ENCODE results near the gene NACAD.

The NACAD gene

GRCh38 chr7:45132708-45133320 lies 44.0 kb upstream of the NACAD start:
- Histone ChIP-seq H3K27me3 (replicated peaks; ENCODE audit: control insufficient read depth, insufficient read depth, low read length) (no peaks in the 10 kb centered on the region), H3K36me3 (ENCODE audit: control insufficient read depth, insufficient read depth, low read length) (no peaks in the 10 kb centered on the region), H3K4me3 (replicated peaks; ENCODE audit: low read depth, low read length) (no peak overlapping the region)
- DNase-seq (ENCODE audit: extremely low read depth, insufficient read length): no peak
- no peak for TF ChIP-seq CTCF (IDR thresholded peaks at IDR 0.05; ENCODE audit: insufficient read depth, low read length, poor library complexity, severe bottlenecking)

GRCh38 chr7:45131891-45132290 lies 43.1 kb upstream of the NACAD start:
- no peak for TF ChIP-seq CTCF (IDR thresholded peaks at IDR 0.05; ENCODE audit: insufficient read depth, low read length, poor library complexity, severe bottlenecking)
- H3K4me3 ChIP-seq (replicated peaks; ENCODE audit: low read depth, low read length): no peak overlapping the region
- H3K27me3 ChIP-seq (replicated peaks; ENCODE audit: control insufficient read depth, insufficient read depth, low read length): no peaks in the 10 kb centered on the region
- H3K36me3 ChIP-seq (ENCODE audit: control insufficient read depth, insufficient read depth, low read length): no peaks in the 10 kb centered on the region
- no peak for DNase-seq (ENCODE audit: extremely low read depth, insufficient read length)

GRCh38 chr7:45130910-45131309 lies 42.1 kb upstream of the NACAD start:
- no peaks in the 10 kb centered on the region for H3K36me3 ChIP-seq (ENCODE audit: control insufficient read depth, insufficient read depth, low read length)
- TF ChIP-seq CTCF (IDR thresholded peaks at IDR 0.05; ENCODE audit: insufficient read depth, low read length, poor library complexity, severe bottlenecking): no peak
- DNase-seq (ENCODE audit: extremely low read depth, insufficient read length): no peak

GRCh38 chr7:45129906-45130305 lies 41.1 kb upstream of the NACAD start:
- Histone ChIP-seq H3K4me3 (replicated peaks; ENCODE audit: low read depth, low read length) (no peak overlapping the region), H3K27me3 (replicated peaks; ENCODE audit: control insufficient read depth, insufficient read depth, low read length) (no peaks in the 10 kb centered on the region), H3K36me3 (ENCODE audit: control insufficient read depth, insufficient read depth, low read length) (no peaks in the 10 kb centered on the region)
- TF ChIP-seq CTCF (IDR thresholded peaks at IDR 0.05; ENCODE audit: insufficient read depth, low read length, poor library complexity, severe bottlenecking): no peak
- DNase-seq (ENCODE audit: extremely low read depth, insufficient read length): no peak

More at GRCh38 chr7:45130910-45131309, 42.1 kb upstream of the NACAD start:
- Histone ChIP-seq H3K4me3 (replicated peaks; ENCODE audit: low read depth, low read length) (no peak overlapping the region), H3K27me3 (replicated peaks; ENCODE audit: control insufficient read depth, insufficient read depth, low read length) (no peaks in the 10 kb centered on the region)

GRCh38 chr7:45129181-45129800 lies 40.5 kb upstream of the NACAD start:
- no peaks in the 10 kb centered on the region for H3K27me3 ChIP-seq (replicated peaks; ENCODE audit: control insufficient read depth, insufficient read depth, low read length)
- no peak for DNase-seq (ENCODE audit: extremely low read depth, insufficient read length)
- TF ChIP-seq CTCF (IDR thresholded peaks at IDR 0.05; ENCODE audit: insufficient read depth, low read length, poor library complexity, severe bottlenecking): no peak

More at GRCh38 chr7:45129181-45129800, 40.5 kb upstream of the NACAD start:
- no peak overlapping the region for H3K4me3 ChIP-seq (replicated peaks; ENCODE audit: low read depth, low read length)
- no peaks in the 10 kb centered on the region for H3K36me3 ChIP-seq (ENCODE audit: control insufficient read depth, insufficient read depth, low read length)

Data from GM06990 (cell line).